GM21526 (cell line): Measurements from ENCODE around the gene TSEN34.
"Not testable (repeated sequence)": the region's sequence is repeated elsewhere in the genome, so short reads cannot be mapped to it uniquely, and the experiment has no call there.

Source experiments
- ATAC-seq: cut with Tn5 transposase; IDR thresholded peaks from one replicate; pipeline ENCODE4 v1.9.1; 2021; ENCODE audit warnings: moderate library complexity; ENCODE audit not compliant: unreplicated experiment, low FRiP score

TSEN34 gene

GRCh38 chr19:54160182-54160811 is 30.8 kb upstream of the TSEN34 start:
- peak; percentile 6 for ATAC-seq

DNA sequence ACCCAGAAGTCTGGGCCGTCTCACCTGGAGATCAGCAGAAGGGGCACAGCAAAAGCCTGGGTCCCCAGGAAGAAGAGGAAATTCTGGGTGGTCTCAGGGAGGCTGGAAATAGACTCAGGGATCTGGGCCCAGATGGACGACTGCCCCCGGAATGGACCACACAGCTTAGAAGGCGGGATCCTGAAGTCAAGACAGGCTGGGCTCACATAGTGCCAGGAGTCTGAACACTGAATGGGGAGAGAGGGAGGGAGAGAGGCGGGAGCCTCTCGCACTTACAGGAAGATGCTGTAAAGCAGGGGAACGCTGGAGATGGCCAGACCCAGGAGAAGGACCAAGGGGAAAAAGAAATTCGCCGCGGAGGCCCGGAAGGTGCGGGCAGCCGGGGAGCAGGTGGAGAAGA is 30.3 kb upstream of the TSEN34 start:
- ATAC-seq = no peak

DNA sequence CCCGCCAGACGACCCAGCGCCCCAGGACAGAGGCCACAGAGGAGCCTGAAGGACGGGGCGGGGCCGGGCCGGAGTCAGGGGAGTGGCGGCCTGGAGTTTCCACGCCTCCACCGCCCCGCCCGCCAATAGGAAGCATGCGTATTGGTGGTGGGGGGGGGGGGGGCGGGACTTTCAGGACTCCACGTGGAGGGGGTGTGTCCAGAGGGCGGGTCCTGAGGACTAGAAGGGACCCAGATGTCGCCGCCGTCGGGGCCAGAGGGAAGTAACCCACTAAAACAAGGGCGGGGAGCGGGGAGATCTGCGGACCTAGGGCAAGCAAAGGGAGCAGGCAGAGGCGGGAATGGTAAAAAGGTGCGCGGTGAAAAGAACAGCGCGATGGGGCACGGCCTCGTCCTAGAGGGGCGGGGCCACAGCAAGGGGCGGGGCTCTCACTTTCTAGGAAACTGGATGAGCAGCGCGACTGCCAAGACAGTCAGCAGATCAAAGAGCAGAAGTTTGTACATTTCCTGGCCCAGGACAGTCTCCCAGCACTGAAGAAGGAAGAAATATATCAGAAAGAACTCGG is 28.8 kb upstream of the TSEN34 start:
- ATAC-seq = no peak

DNA sequence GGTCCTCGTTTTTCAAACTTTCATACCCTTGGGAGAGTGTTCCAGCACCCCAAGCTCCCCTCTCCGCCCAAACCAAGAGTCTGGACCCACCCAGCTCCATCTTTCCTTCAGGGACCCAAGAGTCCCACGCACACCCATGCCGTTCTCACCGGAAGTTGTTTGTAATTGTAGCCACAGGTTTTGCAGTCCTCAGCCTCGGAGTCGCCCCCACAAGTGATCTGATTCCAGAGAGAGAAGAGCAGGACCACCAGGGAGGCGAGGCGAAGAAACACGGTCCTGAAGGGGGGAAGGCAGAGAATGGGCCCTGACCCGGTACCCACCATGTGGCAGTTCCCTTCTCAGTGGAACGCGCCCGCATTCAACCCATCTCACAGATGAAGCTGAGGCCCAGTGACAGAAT is 28.2 kb upstream of the TSEN34 start:
- no peak for ATAC-seq

GRCh38 chr19:54164369-54165068 is 26.6 kb upstream of the TSEN34 start:
- no peak for ATAC-seq

DNA sequence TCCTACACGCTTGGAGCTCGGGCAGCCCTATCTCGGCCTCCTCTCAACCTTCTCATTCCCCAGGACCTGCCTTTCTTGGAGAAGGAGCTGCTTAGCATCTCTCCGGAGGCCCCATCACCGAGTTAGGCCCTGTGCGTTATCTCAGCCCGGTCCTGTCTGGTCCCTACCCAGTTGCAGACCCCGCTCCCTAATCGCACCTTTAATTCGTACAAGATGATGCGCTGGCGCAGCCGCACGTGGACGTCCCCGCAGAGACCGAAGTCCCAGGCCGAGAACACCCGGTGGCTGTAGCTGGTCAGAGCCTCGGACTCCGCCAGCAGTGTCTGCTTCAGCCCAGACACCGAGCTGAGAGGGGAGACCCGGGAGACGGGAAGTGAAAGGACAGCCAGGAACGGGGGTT is 25.9 kb upstream of the TSEN34 start:
- ATAC-seq = no peak

DNA sequence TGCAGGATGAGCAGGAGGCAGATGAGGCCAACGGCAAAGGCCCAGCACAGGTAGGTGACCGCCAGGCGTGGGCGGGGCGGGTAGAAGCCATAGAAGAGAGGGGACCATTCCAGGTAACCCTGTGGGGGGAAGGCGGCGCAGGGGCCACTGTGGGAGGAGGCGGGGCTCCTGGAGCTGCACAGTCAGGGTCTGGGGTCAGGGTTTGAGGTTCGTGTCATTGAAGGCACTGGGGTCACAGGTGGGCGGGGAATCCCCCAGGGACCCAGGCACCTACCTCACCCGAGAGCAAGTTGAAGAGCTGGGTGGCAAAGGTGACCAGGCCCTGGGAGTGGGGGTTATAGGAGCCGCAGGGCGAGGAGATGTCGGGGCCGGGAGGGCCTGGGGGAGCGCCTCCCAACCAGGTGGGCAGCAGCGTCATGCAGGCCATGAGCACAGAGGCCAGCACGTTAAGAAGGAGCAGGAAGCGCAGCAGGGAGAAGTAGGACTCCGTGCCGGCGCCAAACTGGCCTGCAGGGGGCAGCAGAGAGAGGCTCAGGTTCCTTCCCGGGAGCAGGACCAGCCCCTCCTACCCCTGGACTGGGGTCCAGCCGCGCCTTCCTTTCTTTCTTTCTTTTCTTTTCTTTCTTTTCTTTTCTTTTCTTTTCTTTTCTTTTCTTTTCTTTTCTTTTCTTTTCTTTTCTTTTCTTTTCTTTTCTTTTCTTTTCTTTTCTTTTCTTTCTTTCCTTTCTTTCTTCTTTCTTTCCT is 22.8 kb upstream of the TSEN34 start:
- ATAC-seq = no peak

GRCh38 chr19:54169149-54169740 is 21.9 kb upstream of the TSEN34 start:
- no peak for ATAC-seq

DNA sequence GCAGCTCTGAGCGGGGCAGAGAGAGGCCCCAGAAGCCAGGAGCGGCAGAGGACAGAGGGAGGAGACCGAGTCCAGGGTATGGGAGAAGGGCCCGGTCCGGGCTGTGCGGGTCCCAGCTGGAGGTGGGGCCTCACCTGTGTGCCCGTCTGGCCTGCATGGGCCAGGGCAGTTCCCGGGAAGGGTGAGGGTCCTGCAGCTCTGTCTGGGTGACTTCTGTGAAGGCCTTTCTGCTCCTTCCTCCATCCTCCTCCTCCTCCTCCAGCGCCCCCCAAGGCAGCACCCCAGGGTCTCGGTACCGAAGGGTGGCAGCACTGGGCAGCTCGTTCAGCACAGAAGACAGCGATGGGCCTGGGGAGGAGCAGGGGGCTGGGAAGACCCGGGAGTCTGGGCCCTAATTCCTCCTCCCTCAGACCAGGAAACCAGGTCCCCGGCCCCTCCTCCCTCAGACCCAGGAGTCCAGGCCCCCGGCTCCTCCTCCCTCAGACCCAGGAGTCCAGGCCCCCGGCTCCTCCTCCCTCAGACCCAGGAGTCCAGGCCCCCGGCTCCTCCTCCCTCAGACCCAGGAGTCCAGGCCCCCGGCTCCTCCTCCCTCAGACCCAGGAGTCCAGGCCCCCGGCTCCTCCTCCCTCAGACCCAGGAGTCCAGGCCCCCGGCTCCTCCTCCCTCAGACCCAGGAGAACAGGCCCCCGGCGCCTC is 19.2 kb upstream of the TSEN34 start:
- not testable (repeated sequence) for ATAC-seq

DNA sequence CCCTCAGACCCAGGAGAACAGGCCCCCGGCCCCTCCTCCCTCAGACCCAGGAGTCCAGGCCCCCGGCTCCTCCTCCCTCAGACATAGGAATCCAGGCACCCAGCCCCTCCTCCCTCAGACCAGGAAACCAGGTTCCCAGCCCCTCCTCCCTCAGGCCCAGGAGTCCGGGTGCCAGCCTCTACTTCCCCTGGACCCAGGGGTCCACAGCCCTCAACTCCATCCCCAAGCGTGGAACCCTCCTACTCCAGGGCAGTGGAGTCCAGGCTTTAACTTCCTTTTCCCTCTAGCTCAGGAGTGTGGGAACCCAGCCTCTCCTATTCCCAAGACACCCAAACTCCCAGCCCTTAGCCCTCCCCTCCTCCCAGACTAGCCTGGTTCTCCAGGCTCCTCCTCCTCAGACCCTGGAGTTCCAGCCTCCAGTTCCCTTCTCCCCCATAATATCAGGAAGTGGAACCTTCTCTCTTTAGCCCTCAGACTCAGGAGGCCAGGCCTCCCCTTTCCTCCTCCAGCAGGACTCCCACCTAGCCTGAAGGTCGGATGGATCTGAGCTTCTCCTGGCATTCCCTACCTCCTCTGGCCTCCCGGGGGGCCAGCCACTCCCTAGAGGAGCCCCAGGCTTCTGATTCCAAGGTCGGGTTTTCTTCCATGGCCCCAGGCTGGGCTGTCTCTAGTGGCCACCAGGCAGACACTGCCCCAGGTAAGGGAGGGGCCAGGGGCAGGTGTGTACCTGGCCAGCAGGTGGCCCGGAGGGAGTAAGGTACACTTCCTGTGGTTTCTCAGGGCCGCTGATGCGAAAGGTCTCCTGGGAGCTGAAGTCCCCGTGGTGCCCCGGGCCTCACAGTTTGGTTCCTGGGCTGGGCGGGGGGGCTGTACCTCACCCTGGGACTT is 18.4 kb upstream of the TSEN34 start, which contains the start of gene TMC4:
Gene TMC4 (minus strand): TSS at position 690 of the 888 bp plus-strand sequence. CDS start 43 bp downstream, at position 647.
- no peak for ATAC-seq

GRCh38 chr19:54173359-54173699 is 17.8 kb upstream of the TSEN34 start:
- no peak for ATAC-seq

GRCh38 chr19:54173951-54174834 is 16.9 kb upstream of the TSEN34 start:
- ATAC-seq = no peak

GRCh38 chr19:54178581-54179261 is 12.4 kb upstream of the TSEN34 start:
- ATAC-seq = no peak

DNA sequence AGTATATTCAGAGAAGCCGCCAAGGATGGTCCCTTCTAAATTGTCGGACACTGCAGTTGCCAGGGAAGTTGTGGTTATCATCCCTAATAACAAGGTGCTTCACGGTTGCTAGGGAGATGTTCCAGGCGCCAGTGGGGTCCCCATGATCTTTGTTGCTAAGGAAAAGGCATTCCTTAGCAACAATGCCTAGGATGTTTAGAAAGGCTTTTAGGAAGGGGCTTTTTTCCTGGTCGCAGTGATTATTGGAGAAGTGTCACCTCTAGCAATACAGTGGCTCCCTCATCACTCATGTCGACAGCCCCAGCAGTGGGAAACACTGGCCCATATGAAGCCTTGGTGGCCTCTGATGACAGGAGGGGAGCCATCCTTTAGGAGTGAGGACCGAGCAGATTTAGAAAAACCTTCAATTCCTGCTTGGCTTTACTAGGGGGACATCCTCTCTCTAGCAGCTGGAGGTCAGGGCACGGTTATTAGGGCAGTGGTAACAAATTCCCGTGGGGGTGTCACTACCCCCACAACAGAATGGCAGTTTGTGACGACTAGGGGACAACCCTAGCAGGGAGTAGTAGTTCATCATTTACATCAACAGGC is 11.8 kb upstream of the TSEN34 start:
- ATAC-seq = no peak

- ATAC-seq = no peak
Observed at GRCh38 chr19:54179921-54180461, 11.1 kb upstream of the TSEN34 start.

DNA sequence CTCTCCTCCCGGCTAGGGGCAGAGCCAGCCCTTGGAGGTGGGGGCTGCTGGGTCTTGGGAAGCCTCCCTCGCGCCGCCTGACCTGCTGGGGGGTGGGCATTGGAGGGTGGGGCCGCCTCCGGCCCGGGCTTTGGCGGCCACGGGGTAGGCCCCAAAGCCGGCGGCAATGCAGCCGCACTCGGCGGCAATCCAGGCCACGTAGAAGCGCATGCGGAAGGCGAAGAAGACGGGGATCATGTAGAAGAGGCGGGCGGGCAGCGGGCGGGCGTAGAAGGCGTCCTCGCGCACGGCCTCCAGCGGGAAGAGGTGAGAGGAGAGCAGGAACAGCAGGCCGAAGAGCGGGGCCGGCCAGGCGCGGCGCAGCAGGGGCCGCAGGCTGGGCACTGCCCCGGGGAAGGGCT is 10.4 kb upstream of the TSEN34 start:
- ATAC-seq = no peak

DNA sequence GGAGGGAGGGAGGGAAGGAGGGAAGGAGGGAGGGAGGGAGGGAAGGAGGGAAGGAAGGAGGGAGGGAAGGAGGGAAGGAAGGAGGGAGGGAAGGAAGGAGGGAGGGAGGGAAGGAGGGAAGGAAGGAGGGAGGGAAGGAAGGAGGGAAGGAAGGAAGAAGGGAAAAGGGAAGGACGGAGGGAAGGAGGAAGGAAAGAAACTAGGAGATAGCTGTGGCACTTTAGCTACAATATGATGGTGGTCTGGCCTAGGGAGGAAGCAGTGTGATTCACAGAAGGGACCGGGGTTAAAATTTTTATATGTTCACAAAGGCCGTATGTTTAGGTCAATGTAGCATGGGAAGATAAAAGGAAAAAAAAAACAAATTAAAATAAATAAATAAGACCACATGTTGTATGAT is 9.2 kb upstream of the TSEN34 start:
- not testable (repeated sequence) for ATAC-seq
